ENCODE measurements around the gene SLC35F5. TPM values are rescaled to one million over a fixed set of nuclear protein-coding genes. Genes with fewer than 3 reads are reported as not detected.

SLC35F5 gene
- total RNA-seq, 1 experiment from 2014 or later = 66.1 TPM

DNA sequence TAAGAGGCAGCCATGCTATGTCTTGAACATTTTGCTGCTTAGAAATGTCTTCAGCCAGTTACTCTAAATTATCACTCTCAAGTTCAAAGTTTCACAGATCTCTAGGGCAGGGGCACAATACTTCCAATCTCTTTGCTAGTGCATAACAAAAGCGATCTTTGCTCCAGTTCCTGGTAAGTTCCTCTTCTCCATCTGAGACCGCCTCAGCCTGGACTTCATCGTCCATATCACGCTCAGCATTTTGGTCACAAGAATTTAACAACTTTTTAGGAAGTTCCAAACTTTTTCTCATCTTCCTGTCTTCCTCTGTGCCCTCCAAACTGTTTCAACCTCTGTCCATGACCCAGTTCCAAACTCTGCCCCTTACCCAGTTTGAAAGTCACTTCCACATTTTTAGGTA is 8.8 kb upstream of the SLC35F5 start:
- Histone ChIP-seq H3K27me3 (no peaks in the 10 kb centered on the region), H3K4me3 (no peak overlapping the region), H3K36me3 (no peaks in the 10 kb centered on the region), H3K9me3 (no peaks in the 10 kb centered on the region)
- DNase-seq = no peak

- peak; percentile 41 for DNase-seq
- Histone ChIP-seq H3K27me3 (no peaks in the 10 kb centered on the region), H3K4me3 (no peak overlapping the region), H3K36me3 (no peaks in the 10 kb centered on the region), H3K9me3 (no peaks in the 10 kb centered on the region)
Measured at GRCh38 chr2:113762377-113763118, 6.1 kb upstream of the SLC35F5 start.

DNA sequence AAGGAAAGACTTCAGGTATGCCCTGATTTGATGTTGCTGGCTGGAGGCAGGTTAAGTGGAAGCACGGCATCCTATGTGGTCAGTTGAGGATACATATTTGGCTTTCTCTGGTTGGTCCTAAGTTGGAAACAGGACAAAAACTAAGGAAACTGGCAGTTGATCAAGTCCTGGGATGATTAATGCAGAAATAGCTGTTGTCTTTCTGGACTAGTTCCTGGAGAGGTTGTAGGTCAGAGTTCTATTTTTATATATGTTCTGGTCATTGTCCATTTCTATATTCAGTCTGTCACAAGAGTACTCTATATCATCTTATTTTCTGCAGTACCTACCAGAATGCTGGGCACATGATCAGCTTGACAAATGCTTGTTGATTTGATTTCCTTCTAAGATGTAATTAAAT is 4.0 kb upstream of the SLC35F5 start:
- Histone ChIP-seq H3K27me3 (no peaks in the 10 kb centered on the region), H3K36me3 (no peaks in the 10 kb centered on the region; the same call in 1 of the 2 replicates), H3K4me3 (no peak overlapping the region), H3K9me3 (no peaks in the 10 kb centered on the region)
- DNase-seq = peak; percentile 22

DNA sequence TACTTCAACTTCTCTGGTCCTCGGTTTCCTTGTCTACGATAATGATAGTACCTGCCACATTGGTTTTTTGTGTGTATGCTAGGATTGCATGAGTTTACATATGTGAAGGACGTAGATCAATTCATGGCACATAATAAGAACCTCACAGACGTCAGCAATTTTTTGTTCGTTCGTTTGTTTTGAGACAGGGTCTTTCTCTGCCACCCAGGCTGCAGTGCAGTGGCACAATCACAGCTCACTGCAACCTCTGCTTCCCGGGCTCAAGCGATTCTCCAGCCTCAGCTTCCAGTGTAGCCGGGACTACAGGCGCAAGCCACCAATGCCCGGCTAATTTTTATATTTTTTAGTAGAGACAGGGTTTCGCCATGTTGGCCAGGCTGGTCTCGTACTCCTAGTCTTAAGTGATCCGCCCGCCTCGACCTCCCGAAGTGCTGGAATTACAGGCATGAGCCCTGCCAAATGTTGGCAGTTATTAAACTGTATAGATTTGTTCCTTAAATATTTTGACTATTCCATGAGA is 756 bp upstream of the SLC35F5 start:
- H3K9me3 ChIP-seq = no peaks in the 10 kb centered on the region
- peaks cover 6% of the 10 kb centered on the region for H3K36me3 ChIP-seq
- DNase-seq = no peak
- peak overlapping the region; percentile 97 for H3K4me3 ChIP-seq
- H3K27me3 ChIP-seq = no peaks in the 10 kb centered on the region

DNA sequence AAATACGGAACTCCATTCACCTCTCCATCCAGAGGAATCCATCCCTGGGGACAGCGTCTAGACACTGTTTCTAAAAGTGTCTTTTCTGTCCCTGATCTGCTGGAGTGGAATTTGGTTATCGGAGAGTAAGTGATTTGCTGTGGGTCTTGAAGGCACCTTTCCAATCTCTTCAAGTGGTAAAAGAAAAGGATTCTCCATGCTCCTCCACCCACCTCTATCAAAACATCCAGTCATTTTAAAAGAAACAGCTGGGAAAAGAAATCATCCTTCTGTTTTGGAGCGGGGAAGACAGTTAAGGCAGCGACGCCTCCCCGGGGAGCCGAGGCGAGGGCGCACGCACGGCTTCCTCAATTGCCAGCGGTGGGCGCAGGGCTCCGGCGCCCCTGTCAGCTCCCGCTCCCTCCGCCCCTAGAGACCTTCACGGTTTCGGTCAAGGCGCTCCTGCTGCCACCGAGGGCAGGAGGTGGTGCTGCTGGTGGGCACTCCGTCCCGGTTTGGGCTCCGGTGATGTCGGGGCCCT is 547 bp downstream of the SLC35F5 start:
- Histone ChIP-seq H3K4me3 (peak overlapping the region; percentile 97), H3K9me3 (no peaks in the 10 kb centered on the region), H3K27me3 (no peaks in the 10 kb centered on the region), H3K36me3 (peaks cover 8% of the 10 kb centered on the region)
- no peak for DNase-seq

DNA sequence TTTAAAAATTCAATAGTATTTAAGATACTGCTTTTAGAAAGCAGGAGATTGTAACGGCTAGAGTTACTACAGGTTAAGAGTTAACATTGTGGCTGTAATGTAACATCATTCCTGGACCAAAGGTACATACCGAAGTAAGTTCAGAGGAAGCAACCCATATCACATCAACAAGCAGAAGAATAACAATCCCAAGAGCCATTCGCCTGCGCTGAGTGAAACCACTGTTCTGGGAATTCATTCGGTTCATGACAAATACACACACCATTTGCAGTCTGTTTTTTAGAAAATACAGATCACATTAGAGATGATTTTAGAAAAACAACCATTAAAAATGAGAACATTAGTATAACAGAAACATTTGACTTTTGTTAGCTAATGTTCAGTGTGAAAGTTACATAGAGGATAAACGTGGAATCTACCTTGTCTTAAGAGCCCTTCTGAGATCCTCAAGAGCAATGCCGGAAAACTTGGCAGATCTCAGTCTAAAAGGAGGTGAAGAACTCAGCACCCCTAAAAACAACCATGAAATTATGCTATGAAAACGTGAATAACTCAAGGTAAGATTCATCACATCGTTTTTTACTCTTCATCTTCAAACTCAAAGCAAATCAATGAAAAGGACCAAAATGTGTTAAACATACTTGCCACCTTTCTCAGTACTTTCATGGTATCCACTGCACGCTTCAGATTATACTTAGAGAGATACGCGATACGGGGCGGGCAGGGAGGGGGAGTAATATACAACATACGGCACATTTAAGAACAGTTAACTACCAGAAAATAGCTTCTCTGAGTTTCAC is 1.2 kb downstream of the SLC35F5 start:
- Histone ChIP-seq H3K27me3 (no peaks in the 10 kb centered on the region), H3K4me3 (peak overlapping the region; percentile 97), H3K9me3 (no peaks in the 10 kb centered on the region), H3K36me3 (peaks cover 14% of the 10 kb centered on the region)
- no peak for DNase-seq

DNA sequence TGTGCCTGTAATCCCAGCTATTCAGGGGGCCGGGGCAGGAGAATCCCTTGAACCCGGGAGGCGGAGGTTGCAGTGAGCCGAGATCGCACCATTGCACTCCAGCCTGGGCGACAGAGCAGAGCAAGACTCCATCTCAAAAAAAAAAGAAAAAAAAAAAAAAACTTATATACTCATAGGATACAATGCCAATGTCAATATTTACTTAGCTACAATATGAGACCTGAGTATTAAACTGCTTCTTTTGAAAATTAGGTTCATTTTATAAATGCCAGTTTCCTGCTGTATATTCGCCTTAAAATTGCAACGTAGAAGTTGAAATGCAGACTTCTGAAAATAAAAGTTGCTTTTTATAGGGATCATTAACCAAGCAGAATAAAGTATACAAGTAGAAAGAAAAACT is 2.3 kb downstream of the SLC35F5 start:
- Histone ChIP-seq H3K9me3 (no peaks in the 10 kb centered on the region), H3K27me3 (no peaks in the 10 kb centered on the region), H3K4me3 (no peak overlapping the region), H3K36me3 (peaks cover 18% of the 10 kb centered on the region)
- no peak for DNase-seq

DNA sequence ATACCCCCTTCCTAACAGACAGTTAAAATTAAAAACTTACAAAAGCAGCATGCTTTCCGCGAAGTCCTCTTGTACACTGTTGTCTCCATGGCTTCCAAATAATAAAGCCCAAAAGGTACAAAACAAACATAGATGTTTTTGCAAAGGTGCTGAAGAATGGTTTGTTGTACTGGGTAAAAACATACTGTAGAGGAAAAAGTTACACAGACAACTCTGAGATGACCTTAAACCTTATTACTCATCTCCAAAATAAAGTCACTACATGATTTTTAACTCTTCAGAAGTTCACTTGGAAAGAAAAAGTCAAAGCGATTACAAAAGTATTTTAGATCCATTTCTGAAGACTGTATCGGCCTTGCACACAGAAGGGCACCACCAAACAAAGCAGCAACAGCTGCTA is 6.1 kb downstream of the SLC35F5 start:
- Histone ChIP-seq H3K27me3 (no peaks in the 10 kb centered on the region), H3K9me3 (no peaks in the 10 kb centered on the region), H3K4me3 (no peak overlapping the region), H3K36me3 (peaks cover 39% of the 10 kb centered on the region)
- DNase-seq = no peak

GRCh38 chr2:113741091-113741490 is 15.4 kb downstream of the SLC35F5 start:
- no peak for DNase-seq
- no peaks in the 10 kb centered on the region for H3K9me3 ChIP-seq
- no peaks in the 10 kb centered on the region for H3K27me3 ChIP-seq
- H3K36me3 ChIP-seq = peaks cover 66% of the 10 kb centered on the region
- H3K4me3 ChIP-seq = no peak overlapping the region

- no peak overlapping the region for H3K4me3 ChIP-seq
- H3K27me3 ChIP-seq = no peaks in the 10 kb centered on the region
- peaks cover 55% of the 10 kb centered on the region for H3K36me3 ChIP-seq
- DNase-seq = no peak
- no peaks in the 10 kb centered on the region for H3K9me3 ChIP-seq
Measured at GRCh38 chr2:113739849-113740248, 16.6 kb downstream of the SLC35F5 start.

DNA sequence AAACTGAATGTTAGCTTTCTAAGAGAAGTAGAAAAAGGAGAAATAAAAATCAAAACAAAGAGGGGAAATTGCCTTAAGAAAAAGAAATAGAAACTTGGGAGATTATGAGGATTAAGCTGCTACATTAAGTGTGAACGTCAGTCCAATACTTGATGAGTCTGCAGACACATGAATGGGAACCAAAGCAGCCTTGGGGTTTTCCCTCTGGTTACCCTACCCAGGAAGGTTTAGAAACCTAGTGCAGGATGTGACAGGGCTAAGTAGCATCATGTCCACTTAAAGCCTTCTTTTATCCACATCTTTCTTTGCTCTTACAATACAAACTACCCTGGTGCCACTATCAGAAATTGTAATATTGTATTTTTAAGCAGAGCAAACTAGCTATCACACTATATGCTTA is 22.3 kb downstream of the SLC35F5 start:
- peaks cover 15% of the 10 kb centered on the region for H3K36me3 ChIP-seq
- DNase-seq = no peak

DNA sequence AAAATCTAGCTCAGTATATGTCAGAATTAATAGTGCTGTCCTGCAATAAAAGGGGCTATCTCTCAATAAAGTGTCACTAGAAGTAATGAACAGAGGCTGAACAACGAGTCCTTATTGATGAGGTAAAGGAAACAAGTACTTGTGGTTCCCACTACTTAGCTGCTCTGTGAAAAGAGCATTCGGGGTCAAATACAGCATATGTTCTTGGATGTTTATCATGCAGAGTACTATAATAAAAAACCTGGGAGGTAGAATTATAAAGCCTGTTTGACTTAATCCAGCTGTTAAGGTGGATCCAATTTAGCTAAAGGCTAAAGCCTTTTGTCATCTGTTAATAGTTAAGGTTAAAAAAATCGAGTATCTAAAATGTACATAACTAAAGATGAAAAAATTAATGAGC is 32.4 kb downstream of the SLC35F5 start:
- Histone ChIP-seq H3K36me3 (peaks cover 5% of the 10 kb centered on the region), H3K9me3 (no peaks in the 10 kb centered on the region), H3K27me3 (no peaks in the 10 kb centered on the region), H3K4me3 (no peak overlapping the region)
- no peak for DNase-seq

More for the DNA sequence above, 22.3 kb downstream of the SLC35F5 start:
- Histone ChIP-seq H3K4me3 (no peak overlapping the region), H3K9me3 (no peaks in the 10 kb centered on the region), H3K27me3 (no peaks in the 10 kb centered on the region)

GRCh38 chr2:113723411-113723810 is 33.0 kb downstream of the SLC35F5 start:
- Histone ChIP-seq H3K9me3 (no peaks in the 10 kb centered on the region), H3K36me3 (peaks cover under 1% of the 10 kb centered on the region), H3K27me3 (no peaks in the 10 kb centered on the region), H3K4me3 (no peak overlapping the region)
- DNase-seq = no peak

DNA sequence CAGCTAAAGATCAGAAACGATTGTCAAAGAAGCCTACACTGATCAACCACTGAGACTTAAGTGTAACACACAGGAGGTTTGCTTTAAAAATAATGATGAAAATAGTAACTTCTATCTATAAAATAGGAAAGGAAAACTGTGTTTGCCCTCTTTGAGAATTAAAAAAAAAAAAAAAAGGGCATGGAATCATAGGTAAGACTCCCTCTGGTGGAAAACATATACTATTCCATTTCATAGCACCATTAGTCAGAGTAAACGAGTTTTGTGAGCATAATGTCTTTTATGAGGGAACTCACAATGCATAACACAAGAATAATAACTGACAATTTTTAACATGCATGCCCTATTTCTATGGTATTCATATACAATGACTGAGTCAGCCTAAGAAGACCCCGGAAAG is 36.3 kb downstream of the SLC35F5 start:
- no peak for DNase-seq

GRCh38 chr2:113716291-113716690 is 40.2 kb downstream of the SLC35F5 start:
- Histone ChIP-seq H3K27me3 (no peaks in the 10 kb centered on the region), H3K9me3 (no peaks in the 10 kb centered on the region), H3K36me3 (peaks cover 6% of the 10 kb centered on the region), H3K4me3 (no peak overlapping the region)
- no peak for DNase-seq

More for the DNA sequence above, 36.3 kb downstream of the SLC35F5 start:
- Histone ChIP-seq H3K36me3 (peaks cover 6% of the 10 kb centered on the region), H3K4me3 (no peak overlapping the region), H3K9me3 (no peaks in the 10 kb centered on the region), H3K27me3 (no peaks in the 10 kb centered on the region)

DNA sequence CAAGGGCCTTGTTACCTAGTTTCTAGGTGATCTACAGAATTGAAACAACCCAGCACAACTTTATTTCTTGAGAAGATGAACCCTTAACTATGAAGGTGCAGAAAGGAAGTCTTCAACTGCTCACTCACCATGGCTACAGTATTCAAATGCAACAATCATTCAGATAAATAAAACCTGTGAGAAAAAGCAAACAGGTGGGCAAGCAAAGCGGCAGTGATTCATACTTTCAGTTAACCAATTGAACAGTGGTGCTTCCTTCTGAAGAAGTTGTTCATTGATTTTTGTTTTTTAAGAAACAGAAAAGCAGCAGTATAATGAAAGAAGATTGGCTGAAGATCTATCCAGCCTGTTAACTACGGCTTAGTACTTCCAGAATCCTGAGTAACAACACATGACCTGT is 43.5 kb downstream of the SLC35F5 start:
- DNase-seq = no peak
- peaks cover 6% of the 10 kb centered on the region for H3K36me3 ChIP-seq
- H3K27me3 ChIP-seq = no peaks in the 10 kb centered on the region
- no peaks in the 10 kb centered on the region for H3K9me3 ChIP-seq
- no peak overlapping the region for H3K4me3 ChIP-seq

DNA sequence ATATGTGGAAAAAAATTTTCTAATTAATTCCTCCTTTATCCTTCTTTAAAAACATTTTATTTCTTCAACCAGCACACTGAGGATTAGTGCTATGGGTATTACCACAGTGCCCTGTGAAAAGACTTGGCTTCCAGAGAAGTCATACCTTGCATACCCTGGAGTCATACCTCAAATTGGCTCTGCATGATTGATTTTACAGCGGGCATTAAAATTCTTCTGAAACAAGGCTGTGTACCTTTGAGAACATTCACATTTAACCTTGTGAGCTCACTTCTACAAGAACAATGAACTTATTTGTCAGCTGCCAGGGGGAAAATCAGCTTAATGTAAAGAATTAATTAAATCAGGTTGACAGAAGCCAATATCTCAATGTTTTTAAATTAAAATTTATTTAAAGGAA is 44.6 kb downstream of the SLC35F5 start:
- no peak for DNase-seq
- Histone ChIP-seq H3K27me3 (no peaks in the 10 kb centered on the region), H3K4me3 (no peak overlapping the region), H3K36me3 (peaks cover 4% of the 10 kb centered on the region), H3K9me3 (no peaks in the 10 kb centered on the region)
